Activated T-cell treated with anti-CD3 and anti-CD28 coated beads for 4 hours (primary cell): ENCODE measurements around the gene RUBCN.
"Not testable (repeated sequence)": the region's sequence is repeated elsewhere in the genome, so short reads cannot be mapped to it uniquely, and the experiment has no call there.

Experiments used
- DNase-seq: peaks from one replicate; pipeline ENCODE4 v3.0.0-alpha.2; 2020

Gene RUBCN

DNA sequence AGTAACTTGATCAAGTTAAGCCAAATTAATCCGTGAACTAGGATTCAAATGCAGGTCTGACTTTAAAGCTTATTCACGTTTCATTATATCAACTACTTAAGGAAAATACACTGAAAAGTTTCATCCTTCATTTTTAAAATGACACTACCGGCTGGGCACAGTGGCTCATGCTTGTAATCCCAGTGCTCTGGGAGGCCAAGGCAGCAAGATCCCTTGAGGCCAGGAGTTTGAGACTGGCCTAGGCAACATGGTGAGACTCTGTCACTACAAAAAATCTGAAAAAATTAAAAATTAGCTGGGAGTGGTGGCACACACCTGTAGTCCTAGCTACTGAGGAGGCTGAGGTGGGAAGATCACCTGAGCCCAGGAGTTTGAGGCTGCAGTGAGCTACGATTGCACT, 3.7 kb downstream of the RUBCN start:
- DNase-seq = no peak

DNA sequence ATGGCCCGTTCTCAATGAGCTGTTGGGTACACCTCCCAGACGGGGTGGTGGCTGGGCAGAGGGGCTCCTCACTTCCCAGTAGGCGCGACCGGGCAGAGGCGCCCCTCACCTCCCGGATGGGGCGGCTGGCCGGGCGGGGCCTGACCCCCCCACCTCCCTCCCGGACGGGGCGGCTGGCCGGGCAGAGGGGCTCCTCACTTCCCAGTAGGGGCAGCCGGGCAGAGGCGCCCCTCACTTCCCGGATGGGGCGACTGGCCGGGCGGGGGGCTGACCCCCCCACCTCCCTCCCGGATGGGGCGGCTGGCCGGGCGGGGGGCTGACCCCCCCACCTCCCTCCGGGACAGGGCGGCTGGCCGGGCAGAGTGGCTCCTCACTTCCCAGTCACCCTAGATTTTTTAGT, 5.2 kb downstream of the RUBCN start:
- DNase-seq = not testable (repeated sequence)

DNA sequence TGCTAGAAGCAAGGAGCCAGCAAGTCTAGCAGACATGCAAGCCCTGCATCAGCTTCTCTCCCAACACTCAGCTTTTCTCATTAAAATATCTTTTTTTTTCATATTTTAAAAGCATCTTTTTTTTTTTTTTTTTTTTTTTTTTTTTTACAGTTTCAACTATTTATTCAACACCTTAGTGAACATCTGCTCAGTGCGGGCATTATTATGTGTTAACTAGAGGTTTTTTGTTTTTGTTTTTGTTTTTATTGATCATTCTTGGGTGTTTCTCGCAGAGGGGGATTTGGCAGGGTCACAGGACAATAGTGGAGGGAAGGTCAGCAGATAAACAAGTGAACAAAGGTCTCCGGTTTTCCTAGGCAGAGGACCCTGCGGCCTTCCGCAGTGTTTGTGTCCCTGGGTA, 5.9 kb downstream of the RUBCN start:
- DNase-seq = not testable (repeated sequence)

DNA sequence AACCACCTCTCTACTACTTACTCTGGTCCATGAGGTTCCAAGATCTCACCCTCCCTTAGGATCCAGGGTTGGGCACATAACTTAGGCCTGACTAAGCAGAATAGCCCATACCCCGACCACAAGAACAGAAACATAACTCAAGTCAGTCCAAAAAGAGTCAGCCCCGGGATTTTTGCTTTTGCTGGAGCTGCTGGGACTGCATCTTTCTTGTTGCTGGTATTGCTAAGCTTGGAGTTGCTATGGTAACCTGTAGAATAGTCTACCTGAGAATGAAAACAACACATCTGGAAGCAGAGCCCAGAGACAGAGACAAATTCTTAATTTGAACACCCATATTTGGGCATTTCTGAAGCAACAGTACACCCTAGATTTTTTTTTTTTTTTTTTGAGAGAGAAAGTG, 6.5 kb downstream of the RUBCN start:
- no peak for DNase-seq

DNA sequence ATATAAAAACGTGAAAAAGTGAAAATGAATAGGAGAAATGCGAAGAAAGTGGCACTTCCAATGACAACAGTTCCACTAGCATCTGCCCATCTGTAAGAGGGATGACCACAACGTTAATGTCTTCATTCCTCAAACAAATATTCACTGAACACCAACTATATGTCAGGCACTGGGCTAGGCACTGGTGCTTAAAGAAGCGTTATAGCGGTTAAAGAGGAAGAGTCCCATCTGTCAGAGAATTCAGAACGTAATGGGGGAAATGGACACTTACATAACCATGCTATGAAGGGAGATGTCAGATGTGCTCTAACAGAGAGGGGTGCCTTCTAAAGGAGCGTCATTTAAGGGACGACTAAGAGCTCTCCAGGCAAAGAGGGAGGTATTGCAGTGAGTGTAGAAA, 8.2 kb downstream of the RUBCN start:
- DNase-seq = no peak

DNA sequence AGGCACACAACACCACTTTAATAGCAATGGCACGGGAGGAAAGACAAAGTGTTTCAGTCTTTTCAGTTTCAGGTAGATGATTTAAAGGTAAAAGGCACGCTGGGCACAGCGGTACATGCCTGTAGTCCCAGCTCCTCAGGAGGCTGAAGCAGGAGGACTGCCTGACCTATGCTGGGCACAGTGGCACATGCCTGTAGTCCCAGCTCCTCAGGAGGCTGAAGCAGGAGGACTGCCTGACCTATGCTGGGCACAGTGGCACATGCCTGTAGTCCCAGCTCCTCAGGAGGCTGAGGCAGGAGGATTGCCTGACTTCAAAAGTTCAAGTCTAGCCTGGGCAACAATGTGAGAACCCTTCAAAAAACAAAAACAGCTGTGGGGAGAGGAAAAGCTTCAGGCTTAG, 8.8 kb downstream of the RUBCN start:
- not testable (repeated sequence) for DNase-seq

DNA sequence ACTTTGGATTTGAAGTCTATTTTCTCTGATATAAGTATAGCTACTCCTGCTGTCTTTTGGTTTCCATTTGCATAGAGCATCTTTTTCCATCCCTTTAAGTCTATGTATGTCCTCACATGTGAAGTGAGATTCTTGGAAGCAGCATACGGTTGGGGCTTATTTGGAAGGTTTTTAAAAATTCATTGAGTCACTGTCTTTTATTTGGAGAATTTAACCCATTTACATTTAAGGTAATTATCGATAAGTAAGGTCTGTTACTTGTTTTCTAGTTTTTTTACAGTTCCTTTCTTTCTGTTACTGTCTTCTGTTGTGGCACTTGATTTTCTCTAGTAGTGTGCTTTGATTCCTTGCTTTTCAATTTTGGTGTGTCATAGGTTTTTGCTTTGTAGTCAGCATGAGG, 14.0 kb downstream of the RUBCN start:
- no peak for DNase-seq

DNA sequence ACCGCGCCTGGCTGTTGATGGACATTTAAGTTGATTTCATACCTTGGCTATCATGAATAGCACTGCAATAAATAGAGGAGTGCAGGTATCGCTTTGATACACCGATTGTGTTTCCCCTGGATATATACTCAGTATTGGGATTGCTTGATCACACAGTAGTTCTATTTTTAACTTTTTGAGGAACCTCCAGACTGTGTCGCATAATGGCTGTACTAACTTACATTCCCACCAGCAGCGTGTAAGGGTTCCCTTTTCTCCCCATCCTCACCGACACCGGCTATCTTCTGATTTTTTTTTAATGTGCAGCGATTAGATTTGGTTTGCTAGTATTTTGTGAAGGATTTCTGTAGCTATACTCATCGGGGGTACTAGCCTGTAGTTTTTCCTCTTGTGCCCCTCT, 16.0 kb downstream of the RUBCN start:
- no peak for DNase-seq

DNA sequence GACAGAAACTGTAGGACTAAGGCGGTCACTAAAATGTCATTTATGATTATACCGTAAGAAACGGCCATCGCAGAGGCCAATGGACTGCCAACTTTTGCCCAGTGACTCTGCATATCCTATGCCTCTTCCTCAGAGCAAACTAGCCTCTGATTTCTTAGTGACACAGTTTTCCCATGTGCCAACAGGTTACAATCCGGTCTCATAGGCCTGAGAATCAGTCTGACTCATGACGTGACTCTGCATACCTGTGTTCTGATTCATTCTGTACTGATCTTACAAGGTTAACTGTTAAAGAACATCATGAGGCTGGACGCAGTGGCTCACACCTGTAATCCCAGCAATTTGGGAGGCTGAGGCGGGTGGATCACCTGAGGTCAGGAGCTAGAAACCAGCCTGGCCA, 17.8 kb downstream of the RUBCN start:
- DNase-seq = no peak

DNA sequence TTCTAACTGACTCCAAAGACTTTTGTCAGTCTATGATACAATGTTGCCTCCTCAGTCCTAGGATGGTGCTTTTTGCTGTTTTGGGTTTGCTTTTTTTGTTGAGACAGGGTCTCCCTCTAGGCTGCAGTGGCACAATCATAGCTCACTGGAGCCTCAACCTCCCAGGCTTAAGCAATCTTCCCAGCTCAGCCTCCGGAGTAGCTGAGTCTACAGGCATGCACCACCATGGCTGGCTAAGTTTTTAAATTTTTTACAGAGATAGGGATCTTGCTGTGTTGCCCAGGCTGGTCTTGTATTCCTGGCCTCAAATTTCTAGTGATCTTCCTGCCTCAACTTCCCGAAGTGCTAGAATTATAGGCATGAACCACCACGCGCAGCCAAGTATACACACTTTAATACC, 22.5 kb downstream of the RUBCN start:
- no peak for DNase-seq

DNA sequence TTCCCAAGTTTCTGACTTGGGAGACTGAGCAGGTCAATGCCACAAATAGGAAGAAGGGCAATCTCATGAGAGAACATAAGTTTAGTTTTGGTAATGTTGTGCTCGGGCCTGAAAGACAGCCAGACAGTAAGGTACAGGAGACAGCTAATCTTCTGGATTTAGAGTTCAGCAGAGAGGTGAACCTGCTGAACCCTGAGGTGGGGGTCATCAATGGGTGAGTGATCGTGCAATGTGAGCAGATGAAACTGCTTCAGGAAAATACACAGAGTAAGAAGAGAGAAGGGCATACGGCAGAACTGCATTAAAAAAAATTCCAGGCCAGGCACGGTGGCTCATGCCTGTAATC, 23.3 kb downstream of the RUBCN start:
- DNase-seq = no peak

DNA sequence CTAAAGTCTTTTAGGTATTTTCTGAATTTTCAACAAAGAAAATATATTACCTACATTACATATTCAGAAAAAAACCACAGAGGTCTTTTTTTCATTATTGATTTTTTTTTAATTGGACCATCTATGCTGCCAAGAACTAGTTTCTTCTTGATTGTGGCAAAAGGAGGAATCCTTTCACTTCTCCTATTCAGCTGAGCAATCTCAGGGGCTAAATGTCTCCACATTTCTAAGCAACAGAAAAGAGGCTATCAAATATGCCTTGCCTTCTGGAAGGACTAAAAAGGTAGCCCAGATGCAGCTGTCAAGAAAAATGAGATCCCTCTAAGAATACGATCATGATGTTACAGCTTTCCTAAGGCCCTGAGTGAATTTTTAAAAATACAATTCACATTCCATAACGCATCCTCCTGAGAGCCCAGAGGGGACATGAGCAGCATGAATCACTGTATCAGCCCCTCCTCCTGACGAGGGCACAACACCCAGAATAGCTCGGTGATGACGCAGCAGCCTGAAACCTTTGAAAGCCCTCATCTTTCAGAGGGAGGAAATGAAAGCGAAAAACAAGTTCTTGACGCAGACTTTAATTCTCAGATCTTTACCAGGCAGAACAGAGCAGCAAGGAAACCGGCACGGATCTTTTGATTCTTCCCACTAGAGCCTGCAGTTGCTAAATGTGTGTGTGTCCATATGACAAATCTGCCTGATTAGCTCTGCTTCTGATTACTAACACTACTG, 24.6 kb downstream of the RUBCN start:
- DNase-seq = peak; percentile 74

DNA sequence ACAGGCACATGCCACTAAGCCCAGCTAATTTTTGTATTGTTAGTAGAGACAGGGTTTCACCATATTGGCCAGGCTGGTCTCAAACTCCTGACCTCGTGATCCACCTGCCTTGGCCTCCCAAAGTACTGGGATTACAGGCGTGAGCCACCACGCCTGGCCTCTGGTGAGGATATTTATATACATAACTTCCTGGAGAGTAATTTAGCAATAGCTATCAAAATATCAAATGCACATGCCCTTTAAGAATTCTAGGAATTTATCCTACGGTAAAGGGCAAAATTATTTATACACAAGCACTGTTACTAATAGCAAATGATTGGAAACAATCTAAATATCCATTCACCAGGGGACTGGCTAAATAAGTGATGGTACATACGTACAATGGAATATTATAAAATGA, 25.7 kb downstream of the RUBCN start:
- DNase-seq = not testable (repeated sequence)

DNA sequence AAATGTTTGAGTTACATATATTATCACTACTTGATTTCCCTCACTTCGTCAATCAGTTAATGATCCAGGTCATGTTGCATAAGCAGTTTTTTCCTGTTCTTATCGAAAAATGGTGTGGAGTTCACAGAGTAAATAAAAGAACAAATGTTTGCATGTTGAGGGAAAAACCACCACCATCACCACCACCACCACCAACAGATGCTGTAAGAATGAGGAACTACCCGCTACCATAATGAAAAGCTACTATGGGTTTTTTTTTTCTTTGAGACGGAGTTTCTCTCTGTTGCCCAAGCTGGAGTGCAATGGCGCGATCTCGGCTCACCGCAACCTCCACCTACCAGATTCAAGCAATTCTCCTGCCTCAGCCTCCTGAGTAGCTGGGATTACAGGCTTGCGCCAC, 27.6 kb downstream of the RUBCN start:
- DNase-seq = no peak

DNA sequence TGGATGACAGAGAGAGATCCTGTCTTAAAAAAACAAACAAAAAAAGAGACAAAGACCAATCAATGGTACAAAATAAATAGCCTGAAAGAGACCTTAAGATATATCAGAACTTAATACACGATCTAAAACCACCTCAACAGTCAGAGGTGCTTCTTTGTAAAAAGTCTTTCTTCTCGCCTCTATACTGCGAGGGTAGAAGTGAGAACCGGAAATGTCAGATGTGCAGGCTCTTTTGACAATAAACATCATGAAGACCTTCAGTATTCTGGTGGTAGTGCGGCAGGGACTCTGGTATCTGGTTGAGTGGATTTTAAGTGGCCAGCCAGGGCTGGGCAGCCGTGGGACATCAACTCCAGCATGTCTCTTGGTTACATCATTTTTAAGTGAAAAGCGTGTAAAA, 30.0 kb downstream of the RUBCN start:
- DNase-seq = no peak

DNA sequence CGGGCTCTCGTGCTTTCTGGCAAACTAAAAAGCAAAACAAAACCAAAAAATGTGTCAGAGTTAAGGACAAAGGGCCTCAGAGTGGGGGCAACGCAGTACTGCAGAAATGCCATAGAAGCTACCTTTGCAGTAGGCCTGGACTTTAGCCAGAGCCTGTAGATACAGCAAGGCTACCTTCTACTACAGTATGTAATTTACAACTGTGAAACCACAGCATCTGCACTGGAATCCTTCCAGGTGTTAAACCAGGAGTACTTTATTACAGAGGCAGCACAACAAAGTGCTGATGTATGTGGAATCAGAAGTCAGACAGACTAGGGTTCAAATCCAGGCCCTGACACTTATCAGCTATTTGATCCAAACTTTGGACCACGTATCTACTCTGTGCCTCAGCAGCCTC, 34.9 kb downstream of the RUBCN start:
- no peak for DNase-seq

DNA sequence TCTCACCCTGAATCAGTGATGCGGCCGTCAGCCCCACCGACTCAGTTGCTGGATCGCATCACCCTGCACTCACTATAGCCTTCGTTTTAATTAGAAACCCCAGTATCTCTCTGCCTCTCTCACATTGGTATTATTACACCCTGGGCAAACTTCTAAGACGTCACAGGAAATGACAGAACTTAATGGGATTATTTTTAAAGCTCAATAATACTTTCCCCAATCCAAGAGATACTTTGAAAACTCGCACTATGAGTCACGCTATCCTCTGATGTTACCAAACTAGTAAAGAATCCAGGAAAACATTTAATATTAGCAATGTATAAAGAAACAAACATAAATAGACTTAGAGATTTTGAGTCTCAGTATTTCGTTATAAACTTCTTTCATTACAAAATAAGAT, 36.6 kb downstream of the RUBCN start:
- DNase-seq = no peak

DNA sequence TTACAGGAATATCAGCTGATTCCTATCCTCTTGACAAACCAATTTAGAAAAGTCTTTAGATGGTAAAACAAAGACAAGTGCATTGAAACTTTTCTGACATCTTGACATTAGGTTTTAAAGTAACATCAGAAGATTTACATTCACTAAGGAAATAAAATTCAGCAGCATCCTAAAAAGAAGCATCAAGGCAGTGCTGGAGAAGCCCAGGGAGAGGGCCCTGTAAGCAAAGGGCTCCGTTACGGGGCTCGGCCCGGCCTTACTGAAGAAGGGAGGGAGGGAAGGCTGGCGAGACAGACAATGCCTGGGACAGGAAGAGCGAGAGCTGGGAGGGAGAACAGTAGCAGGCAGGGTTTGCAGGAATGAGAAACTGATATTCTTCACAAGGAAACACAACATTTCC, 39.3 kb downstream of the RUBCN start:
- DNase-seq = no peak

DNA sequence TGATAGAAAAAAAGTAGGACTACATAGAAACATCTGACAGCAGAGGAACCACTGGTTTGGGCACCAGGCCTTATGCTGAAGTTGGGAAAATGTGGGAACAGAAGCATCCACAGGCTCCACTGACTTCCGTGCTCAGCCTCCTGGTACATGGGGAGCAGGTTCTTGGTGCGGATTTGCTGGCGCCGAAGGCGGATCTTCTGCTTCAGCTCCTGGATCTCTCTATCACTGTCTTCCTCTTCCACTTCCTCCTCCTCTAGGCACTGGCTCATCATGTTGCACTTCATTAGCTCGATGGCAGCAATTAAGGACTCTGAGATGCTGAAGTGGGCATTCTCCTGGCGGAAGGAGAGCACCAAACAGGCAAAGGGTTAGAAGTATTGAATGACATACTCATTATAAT, 42.5 kb downstream of the RUBCN start:
- no peak for DNase-seq

DNA sequence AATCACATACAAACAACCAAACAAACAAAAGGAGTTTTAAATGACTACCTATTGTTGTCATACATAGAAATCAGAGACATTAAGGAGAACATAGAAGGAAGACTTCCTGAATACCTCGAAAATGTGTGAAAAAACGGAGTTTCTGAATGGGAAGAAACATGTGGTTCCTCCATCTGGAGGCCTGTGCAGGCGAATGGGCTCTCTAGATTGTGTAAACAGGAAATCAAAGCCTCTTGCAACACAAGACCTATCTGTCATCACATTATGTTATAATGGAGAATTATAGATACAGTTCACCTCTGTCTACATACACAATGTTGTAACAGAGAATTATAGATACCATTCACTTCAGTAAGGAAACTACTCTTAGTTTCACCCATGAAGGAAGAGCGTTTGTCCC, 44.1 kb downstream of the RUBCN start:
- no peak for DNase-seq

DNA sequence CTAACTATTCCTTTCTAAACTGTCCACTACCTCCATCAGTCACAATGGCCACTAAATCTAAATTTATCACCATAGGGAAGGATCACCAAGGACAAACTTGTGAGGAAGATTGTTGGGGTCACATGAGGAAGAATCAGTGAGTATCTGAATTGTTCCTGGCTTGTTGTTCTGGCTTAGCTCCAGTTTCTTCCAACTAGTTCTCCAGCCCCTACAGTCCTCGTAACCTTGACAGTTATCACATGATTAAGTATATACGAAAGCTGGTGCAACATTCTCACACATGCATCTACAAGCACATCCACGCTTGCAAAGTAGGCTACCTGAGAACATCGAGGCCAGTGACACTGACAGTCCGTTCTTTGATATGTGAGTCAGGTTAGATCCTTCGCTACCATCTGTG, 46.0 kb downstream of the RUBCN start:
- no peak for DNase-seq

DNA sequence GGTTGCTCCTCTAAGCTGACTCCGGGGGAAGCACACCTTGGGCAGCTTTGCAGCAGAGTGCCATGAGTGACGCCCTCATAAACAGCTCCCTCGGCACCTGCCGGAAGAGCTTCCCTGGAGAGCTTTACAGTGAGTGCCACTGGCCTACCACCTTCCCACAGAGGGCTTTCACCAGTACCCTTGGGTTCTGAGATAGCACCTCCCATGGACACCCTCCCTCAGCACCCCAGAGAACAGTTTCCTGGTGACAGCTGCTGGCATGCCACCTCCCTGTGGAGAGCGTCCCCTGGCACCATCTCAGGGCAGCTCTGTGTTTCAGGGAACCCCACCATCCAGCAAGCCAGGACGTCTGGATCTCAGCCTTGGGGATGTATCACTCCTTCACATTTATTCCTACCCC, 49.1 kb downstream of the RUBCN start:
- no peak for DNase-seq

DNA sequence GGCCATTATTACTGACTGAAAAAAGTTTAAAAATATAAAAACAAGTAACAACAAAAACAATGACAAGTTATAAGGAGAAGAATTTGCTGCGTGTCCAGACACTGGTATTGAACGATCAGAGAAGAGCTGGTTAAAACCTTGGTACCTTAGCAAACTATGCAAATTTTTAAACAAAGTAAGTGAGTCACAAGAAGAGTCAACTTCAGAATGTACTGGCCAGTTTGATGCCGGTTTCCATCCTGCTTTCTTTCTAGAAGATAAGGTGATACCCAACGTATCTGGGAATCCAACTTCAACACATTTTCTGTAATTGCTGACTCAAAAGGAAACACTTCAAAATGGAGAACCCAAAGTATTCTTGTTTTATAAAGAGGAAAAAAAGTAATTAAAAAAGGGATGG, 49.8 kb downstream of the RUBCN start:
- no peak for DNase-seq

DNA sequence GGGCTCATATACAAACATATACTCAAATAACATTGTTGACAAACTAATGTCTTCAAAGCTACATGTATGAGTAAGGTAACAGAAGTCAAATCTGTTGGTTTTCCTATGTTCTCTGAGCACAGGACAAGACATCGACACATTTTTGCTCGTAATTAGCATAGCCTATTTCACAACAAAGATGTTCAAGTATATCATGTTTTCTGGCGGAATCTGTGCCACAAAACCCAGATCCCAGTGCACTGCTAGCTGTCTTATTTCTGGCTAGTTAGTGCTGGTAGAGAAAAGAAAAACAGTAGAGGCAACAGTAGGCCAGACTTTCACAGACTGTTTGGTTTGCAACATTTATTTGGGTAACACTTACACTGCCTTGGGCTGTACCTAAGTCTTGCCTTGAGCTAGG, 51.2 kb downstream of the RUBCN start:
- DNase-seq = no peak

DNA sequence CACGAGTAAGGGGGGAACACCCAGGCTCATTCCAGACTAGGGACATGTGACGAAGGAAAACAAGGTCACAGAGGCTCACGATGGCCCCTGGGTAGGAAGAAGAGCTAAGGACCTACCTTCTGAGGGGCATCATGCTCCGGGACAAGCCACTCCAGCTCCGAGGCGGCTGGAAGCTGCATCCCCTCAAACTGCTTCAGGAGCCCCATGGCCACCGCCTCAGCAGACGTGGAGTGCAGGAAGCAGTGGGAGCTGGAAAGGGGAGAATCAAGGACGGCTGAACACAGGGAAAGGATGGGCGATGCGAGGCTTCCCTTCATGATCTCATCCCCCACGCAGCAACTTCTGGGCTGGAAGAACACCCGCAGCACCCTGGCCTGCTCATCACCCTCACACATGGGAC, 53.5 kb downstream of the RUBCN start:
- DNase-seq = no peak

DNA sequence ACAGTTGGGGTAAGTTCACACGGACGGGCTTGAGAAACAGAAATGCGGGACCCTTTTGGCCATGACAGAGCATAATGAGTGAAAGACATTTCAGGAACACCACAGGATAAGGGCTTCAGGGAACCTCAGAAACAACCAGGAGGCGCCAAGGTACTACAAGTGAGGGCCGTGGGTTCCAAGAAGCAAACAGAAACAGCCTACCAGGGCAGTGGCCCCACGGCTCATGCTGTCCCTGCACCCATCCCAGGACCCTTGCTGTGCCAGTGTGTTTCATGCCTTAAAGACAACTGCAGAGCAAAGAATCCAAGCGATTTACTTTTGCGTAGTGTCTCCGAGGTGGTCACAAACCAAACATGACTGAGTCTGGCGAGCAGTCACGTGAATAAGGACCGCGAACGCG, 54.0 kb downstream of the RUBCN start:
- DNase-seq = no peak
